OCI-LY1 (cell line): ENCODE results near the gene PCF11.

Source experiments
- H2AFZ ChIP-seq: fragments of 200-600 bp; sonication (generic), shearing (Covaris generic); 2 replicates; pipeline ENCODE4 v1.6.0; 2014; ENCODE audit warnings: antibody characterized with exemption, mild to moderate bottlenecking, low read length
- H3F3A ChIP-seq: fragments of 200-600 bp; sonication (generic), shearing (Covaris generic); 2 replicates; pipeline ENCODE4 v1.6.0; 2014; ENCODE audit warnings: mild to moderate bottlenecking, antibody characterized with exemption, low read length, moderate library complexity; ENCODE audit not compliant: insufficient read depth
- H3K27ac ChIP-seq: fragments of 200-600 bp; sonication (generic); 2 replicates; pipeline ENCODE4 v1.5.1; 2014; ENCODE audit warnings: low read length, mixed run types, mild to moderate bottlenecking, low read depth; ENCODE audit not compliant: poor library complexity, severe bottlenecking
- H3K27me3 ChIP-seq: fragments of 200-600 bp; sonication (generic); 2 replicates; pipeline ENCODE4 v1.6.0; 2014; ENCODE audit warnings: antibody characterized with exemption, mild to moderate bottlenecking, low read length, moderate library complexity; ENCODE audit not compliant: insufficient read depth
- H3K36me3 ChIP-seq: fragments of 200-600 bp; sonication (generic); 2 replicates; pipeline ENCODE4 v1.6.1; 2014; ENCODE audit warnings: mild to moderate bottlenecking, antibody characterized with exemption, low read length, moderate library complexity, mixed read lengths; ENCODE audit not compliant: insufficient read depth
- H3K4me1 ChIP-seq: fragments of 200-600 bp; sonication (generic); 2 replicates; pipeline ENCODE4 v1.5.1; 2014; ENCODE audit warnings: mild to moderate bottlenecking, low read length, moderate library complexity; ENCODE audit not compliant: insufficient read depth, severe bottlenecking
- H3K4me2 ChIP-seq: fragments of 200-600 bp; sonication (generic), shearing (Covaris generic); 2 replicates; pipeline ENCODE4 v1.6.1; 2014; ENCODE audit warnings: low read length
- H3K4me3 ChIP-seq: fragments of 200-600 bp; sonication (generic); 2 replicates; pipeline ENCODE4 v1.5.1; 2014; ENCODE audit warnings: low read length, low read depth, mild to moderate bottlenecking, mixed read lengths; ENCODE audit not compliant: poor library complexity, severe bottlenecking
- H3K79me2 ChIP-seq: fragments of 200-600 bp; shearing (Covaris generic); 2 replicates; pipeline ENCODE4 v1.6.1; 2016; ENCODE audit warnings: mixed run types, low read length, mixed read lengths; ENCODE audit not compliant: insufficient read depth
- H3K9ac ChIP-seq: fragments of 200-600 bp; sonication (generic), shearing (Covaris generic); 2 replicates; pipeline ENCODE4 v1.6.1; 2014; ENCODE audit warnings: mild to moderate bottlenecking, low read length, mixed read lengths
- H3K9me2 ChIP-seq: fragments of 200-600 bp; sonication (generic), shearing (Covaris generic); 2 replicates; pipeline ENCODE4 v1.6.1; 2014; ENCODE audit warnings: low read depth, mild to moderate bottlenecking, low read length, mixed read lengths
- H3K9me3 ChIP-seq: fragments of 200-600 bp; shearing (Covaris generic); 2 replicates; pipeline ENCODE4 v1.6.1; 2014; ENCODE audit warnings: low read length, mixed read lengths
- H4K20me1 ChIP-seq: fragments of 200-600 bp; sonication (generic), shearing (Covaris generic); 2 replicates; pipeline ENCODE4 v1.6.0; 2016; ENCODE audit warnings: mild to moderate bottlenecking, low read length; ENCODE audit not compliant: insufficient read depth
- EZH2 ChIP-seq: fragments of 200-600 bp; sonication (generic), shearing (Covaris generic); IDR thresholded peaks from 2 replicates; pipeline ENCODE4 v1.8.0; 2017; ENCODE audit warnings: borderline replicate concordance, mixed run types, mild to moderate bottlenecking, antibody characterized with exemption, low read length, moderate library complexity, mixed read lengths
- TF ChIP-seq, protein P1 (sequence below): fragments of 200-600 bp; sonication (generic), shearing (Covaris generic); IDR thresholded peaks from 2 replicates; pipeline ENCODE4 v1.5.1; 2017; ENCODE audit warnings: mild to moderate bottlenecking, antibody characterized with exemption, low read length, moderate library complexity, mixed read lengths

PCF11 gene

DNA sequence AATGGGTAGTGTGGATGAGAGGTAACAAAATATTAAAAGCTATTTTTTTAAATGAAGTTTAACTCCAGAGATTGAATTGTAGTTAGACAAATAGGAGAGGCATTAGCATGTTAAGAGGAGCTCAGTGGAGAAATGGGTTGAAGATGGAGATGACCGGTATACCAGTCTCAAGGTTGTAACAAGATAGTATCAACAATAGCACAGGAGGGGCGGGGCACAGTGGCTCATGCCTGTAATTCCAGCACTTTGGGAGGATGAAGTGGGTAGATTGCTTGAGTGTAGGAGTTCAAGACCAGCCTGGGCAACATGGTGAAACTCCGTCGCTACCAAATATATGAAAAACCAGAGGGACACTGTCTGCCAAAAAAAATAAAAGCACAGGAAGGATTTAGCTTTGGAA lies 30.5 kb downstream of the PCF11 start:
- peaks cover 17% of the 10 kb centered on the region; the same call in 1 of the 2 replicates for H3F3A ChIP-seq
- no peak overlapping the region for H3K4me3 ChIP-seq
- no peaks in the 10 kb centered on the region for H3K9me3 ChIP-seq
- H4K20me1 ChIP-seq = no peaks in the 10 kb centered on the region
- TF ChIP-seq, protein P1, sequence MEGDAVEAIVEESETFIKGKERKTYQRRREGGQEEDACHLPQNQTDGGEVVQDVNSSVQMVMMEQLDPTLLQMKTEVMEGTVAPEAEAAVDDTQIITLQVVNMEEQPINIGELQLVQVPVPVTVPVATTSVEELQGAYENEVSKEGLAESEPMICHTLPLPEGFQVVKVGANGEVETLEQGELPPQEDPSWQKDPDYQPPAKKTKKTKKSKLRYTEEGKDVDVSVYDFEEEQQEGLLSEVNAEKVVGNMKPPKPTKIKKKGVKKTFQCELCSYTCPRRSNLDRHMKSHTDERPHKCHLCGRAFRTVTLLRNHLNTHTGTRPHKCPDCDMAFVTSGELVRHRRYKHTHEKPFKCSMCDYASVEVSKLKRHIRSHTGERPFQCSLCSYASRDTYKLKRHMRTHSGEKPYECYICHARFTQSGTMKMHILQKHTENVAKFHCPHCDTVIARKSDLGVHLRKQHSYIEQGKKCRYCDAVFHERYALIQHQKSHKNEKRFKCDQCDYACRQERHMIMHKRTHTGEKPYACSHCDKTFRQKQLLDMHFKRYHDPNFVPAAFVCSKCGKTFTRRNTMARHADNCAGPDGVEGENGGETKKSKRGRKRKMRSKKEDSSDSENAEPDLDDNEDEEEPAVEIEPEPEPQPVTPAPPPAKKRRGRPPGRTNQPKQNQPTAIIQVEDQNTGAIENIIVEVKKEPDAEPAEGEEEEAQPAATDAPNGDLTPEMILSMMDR = no peak
- no peak for TF ChIP-seq EZH2
- H3K79me2 ChIP-seq = peaks cover 3% of the 10 kb centered on the region
- no peak overlapping the region for H3K9ac ChIP-seq
- H2AFZ ChIP-seq = no peak overlapping the region
- H3K4me2 ChIP-seq = no peak overlapping the region
- peaks cover 5% of the 10 kb centered on the region for H3K4me1 ChIP-seq
- H3K9me2 ChIP-seq = no peaks in the 10 kb centered on the region
- peaks cover 59% of the 10 kb centered on the region for H3K36me3 ChIP-seq
- H3K27ac ChIP-seq = no peak overlapping the region
- H3K27me3 ChIP-seq = no peaks in the 10 kb centered on the region

DNA sequence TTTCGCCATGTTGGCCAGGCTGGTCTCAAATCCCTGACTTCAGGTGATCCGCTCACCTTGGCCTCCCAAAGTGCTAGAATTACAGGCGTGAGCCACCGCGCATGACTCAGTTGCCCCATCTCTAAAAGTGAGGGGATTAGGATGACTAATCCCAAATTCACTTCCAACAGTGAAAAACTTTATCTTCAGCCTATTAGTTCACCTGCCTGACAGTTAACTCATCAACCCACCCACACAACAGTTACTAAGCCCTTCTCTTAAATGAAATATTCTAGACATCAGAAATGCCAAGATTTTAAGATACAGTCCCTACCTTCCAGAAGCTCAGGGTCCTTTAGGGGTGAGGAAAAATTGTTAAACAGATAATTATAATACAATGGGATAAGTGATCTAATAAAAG lies 34.6 kb downstream of the PCF11 start:
- Histone ChIP-seq H3K9ac (no peak overlapping the region), H4K20me1 (no peaks in the 10 kb centered on the region), H3K27me3 (no peaks in the 10 kb centered on the region), H3K9me3 (no peaks in the 10 kb centered on the region), H3K4me2 (no peak overlapping the region), H3K4me1 (peaks cover 24% of the 10 kb centered on the region), H3K9me2 (no peaks in the 10 kb centered on the region), H2AFZ (no peak overlapping the region), H3K36me3 (peaks cover 19% of the 10 kb centered on the region), H3K4me3 (no peak overlapping the region), H3K79me2 (peaks cover 11% of the 10 kb centered on the region), H3K27ac (no peak overlapping the region), H3F3A (0 out of 2 replicates have a peak, but pooled peaks cover 13% of the 10 kb centered on the region)
- TF ChIP-seq EZH2 = no peak
- TF ChIP-seq, protein P1 = no peak

DNA sequence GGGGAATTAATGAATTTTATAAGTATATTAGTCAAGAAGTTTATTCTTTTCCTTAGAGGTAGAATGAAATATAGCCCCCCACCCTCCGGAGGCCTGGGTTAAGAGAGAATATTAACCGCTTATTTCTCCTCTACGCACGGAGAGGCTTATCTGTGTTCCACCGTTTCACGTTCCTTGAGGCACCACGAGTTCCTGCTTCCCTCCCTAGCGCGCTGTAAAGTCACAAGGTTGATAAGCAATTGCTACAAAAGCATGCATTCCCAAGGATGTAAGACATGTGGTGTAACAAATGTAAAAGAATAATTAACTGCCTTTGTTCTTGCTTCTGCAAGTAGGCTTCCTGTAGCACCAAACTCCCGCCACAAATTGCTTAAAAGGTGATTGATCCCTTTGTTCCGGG lies 35.1 kb downstream of the PCF11 start:
- Histone ChIP-seq H3K36me3 (peaks cover 14% of the 10 kb centered on the region), H2AFZ (no peak overlapping the region), H3F3A (0 out of 2 replicates have a peak, but pooled peaks cover 13% of the 10 kb centered on the region), H3K9me2 (no peaks in the 10 kb centered on the region), H4K20me1 (no peaks in the 10 kb centered on the region), H3K4me3 (peak overlapping the region; percentile 77), H3K27me3 (no peaks in the 10 kb centered on the region), H3K27ac (no peak overlapping the region), H3K4me2 (peak overlapping the region; percentile 82; the same call in 1 of the 2 replicates), H3K4me1 (peaks cover 27% of the 10 kb centered on the region), H3K79me2 (peaks cover 11% of the 10 kb centered on the region), H3K9ac (no peak overlapping the region), H3K9me3 (no peaks in the 10 kb centered on the region)
- TF ChIP-seq, protein P1 = no peak
- TF ChIP-seq EZH2 = no peak
